ENCODE results near the gene SEC14L1.

SEC14L1 gene

GRCh38 chr17:77266213-77266612 is 125.4 kb downstream of the SEC14L1 start:
- DNase-seq (ENCODE audit: low spot score), result no peak

Data from hematopoietic multipotent progenitor cell treated with erythropoietin and hydrocortisone succinate and interleukin-3 and kit ligand, for 17 days (in vitro differentiated cells).